A204.1 (cell line): ENCODE measurements around the gene ETV3L.
"Not testable (repeated sequence)": the region's sequence is repeated elsewhere in the genome, so short reads cannot be mapped to it uniquely, and the experiment has no call there.

ENCODE experiments used
- FAIRE-seq: peaks from 2 replicates; lab custom pipeline; 2012; peaks lifted over from hg19 to GRCh38; lab: Jason Lieb, UNC

ETV3L gene

DNA sequence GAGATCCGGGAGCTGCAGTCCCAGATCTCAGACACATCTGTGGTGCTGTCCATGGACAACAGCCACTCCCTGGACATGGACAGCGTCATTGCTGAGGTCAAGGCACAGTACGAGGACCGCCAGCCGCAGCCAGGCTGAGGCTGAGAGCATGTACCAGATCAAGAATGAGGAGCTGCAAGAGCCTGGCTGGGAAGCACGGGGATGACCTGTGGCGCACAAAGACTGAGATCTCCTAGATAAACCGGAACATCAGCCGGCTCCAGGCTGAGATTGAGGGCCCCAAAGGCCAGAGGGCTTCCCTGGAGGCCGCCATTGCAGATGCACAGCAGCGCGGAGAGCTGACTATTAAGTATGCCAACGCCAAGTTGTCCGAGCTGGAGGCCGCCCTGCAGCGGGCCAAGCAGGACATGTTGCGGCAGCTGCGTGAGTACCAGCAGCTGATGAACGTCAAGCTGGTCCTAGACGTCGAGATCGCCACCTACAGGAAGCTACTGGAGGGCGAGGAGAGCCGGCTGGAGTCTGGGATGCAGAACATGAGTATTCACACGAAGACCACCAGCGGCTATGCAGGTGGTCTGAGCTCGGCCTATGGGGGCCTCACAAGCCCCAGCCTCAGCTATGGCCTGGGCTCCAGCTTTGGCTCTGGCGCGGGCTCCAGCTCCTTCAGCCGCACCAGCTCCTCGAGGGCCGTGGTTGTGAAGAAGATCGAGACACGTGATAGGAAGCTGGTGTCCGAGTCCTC is 25.5 kb downstream of the ETV3L start:
- no peak for FAIRE-seq

- FAIRE-seq = no peak
Measured at GRCh38 chr1:157069601-157070000, 30.0 kb downstream of the ETV3L start.

DNA sequence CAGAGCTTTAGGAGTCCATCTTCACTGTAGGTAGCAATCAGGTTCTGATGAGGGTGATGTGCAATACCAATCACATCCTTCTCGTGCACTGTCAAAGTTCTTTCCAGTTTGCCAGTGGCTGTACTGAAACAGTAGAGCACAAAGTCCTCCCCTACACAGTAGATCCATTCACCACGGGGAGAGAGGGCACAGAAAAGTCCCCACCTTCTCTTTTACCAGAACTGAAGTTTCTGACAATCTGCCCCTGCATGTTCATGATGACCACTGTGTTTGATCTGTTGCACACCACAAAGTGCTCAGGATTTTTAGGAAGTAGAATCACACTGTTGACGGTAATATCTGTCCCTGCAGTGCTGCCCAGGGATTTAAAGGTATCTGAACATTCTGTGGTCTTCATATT is 40.4 kb downstream of the ETV3L start:
- not testable (repeated sequence) for FAIRE-seq

DNA sequence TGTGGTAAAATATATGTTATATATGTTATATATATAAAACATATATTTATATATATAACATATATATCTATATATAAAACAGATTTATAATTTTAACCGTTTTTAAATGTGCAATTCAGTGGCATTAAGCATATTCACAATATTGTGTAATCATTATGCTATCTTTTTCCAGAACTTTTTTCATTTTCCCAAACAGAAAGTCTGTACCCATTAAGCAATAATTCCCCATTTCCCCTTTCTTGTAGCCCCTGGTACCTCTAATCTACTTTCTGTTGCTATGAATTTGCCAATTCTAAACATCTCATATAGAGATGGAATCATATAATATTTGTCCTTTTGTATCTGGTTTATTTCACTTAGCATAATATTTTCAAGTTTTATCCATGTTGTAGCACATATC is 43.3 kb downstream of the ETV3L start:
- FAIRE-seq = peak; percentile 19

- not testable (repeated sequence) for FAIRE-seq
Measured at GRCh38 chr1:157055729-157056128, 43.9 kb downstream of the ETV3L start.

DNA sequence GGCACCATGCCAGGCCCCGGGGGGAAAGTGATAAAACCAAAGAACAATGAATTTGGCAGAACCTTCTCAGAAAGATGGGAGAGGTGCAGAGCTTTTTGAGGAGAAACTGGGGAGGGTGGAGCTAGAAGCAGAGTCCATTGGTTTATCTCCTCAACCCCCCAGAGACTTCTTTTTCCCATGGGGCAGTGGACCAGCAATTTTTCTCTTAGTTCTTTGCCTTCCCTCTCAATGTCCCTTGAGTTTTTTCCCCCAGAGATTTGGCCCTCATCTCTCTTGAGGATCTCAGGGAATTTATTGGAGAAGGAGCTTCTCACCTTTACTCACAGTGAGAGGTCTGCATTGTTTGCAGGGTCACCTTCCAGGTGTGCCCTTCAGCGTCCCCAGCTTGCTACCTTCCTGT is 48.8 kb downstream of the ETV3L start:
- no peak for FAIRE-seq

DNA sequence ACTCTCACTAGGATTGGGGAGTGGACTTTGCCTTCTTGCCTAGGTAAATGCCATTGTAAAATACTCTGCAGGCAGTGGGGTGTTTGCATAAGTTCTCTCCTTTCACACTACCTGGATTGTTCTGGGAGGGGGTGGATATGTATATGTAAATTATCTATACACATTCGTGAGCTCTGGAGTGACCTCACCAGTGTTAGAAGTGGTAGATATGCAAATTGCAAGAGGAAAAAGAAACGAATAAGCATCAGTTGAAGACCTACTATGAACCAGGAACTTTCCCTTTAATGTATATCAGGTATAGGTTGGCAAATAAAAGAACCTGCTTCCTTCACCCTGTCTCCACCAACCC is 52.6 kb downstream of the ETV3L start:
- FAIRE-seq = no peak

DNA sequence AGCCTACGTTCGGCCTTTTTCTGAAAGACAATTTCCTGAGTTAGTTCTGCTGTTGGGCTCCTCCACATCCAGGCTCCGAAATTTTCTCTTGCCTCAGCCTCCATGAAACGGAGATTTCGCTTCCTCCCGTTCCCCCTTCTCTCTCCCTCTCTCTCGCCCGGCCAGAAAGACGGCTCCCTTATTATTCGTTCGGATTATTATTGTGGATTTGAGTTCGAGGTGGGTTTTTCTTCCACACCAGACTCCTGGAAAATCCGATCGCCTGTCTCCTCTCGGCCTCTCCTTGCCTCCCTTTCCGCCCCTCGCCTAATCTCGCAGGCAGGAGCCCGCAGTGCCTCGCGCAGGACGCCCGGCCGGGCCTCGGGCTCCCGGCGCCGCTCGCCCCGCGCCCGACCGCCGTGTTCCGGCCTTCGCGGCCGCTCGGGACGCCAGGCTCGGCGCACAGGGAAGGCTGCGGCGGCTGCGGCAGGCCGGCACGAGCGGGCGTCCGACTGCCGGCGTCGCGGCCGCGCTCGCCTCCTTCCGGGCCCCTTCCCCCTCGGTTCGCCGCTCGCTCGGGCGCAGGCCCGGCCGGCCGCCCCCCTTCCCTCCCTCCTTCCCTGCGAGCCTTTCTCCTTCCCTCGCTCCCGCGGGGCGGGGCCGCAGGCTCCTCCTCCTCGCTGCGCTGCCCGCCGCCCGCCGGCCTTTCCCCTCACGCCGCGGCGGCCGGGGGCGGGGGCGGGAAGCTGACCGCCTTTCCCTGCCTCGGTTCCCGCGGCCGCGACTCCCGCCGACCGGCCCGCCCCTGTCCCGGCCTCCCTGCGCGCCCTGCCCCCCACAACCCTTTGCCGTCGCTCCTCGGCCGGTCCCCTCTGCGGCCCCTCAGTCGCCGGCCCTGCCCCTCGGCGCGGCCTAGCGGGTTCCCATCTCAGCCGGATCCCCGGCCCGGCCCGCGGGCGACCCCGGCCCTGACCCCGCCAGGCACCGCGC is 54.1 kb downstream of the ETV3L start, which contains the start of gene ARHGEF11:
Gene ARHGEF11, minus strand, starts transcription at position 493 of the 969 bp plus-strand sequence. CDS start 1,412 bp downstream, outside the sequence.
- no peak for FAIRE-seq

DNA sequence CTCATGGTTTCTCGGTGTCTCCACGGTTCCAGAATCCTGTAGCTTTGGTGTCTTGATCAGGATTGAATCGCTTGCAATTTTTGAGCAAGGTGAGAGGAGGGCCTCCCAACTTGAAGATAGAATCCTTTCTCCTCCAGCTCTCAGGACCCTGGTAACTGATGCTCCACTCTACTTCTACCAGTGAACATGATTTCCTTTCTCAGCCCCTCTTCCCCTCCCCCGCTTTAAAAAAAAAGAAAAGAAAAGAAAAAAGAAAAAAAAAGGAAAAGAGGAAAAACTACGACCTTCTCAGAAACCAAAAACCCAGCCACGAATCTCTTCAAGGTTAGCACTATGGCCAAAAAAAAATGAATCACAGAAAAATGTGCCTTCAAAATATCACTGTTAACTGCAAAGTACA is 55.3 kb downstream of the ETV3L start:
- FAIRE-seq = no peak

DNA sequence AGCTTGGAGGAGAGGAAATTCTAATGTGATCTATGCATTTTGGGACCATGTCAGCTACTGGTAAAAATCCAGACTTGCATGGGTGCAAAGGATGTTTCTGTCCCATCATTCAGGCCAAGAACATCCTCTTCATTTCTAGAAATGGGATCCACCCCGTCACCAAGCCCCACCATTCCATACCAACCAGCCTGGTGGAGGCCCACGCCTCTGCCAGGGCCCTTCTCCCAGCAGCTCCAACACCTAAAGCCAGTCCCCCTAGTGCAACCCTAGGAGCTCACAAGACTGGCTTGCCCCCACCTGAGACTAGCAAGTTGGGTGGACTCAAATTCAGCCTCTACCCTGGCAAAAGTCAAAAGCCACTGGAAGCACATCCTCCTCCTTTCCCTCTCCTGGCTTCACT is 55.9 kb downstream of the ETV3L start:
- FAIRE-seq = no peak

- FAIRE-seq = no peak
Measured at GRCh38 chr1:157042846-157043245, 56.8 kb downstream of the ETV3L start.
